ENCODE results near the gene MCF2.

GRCh38 chrX:139554991-139555675 is 152.8 kb downstream of the MCF2 start:
- TF ChIP-seq CTCF (IDR thresholded peaks at IDR 0.05) (no peak), POLR2A (IDR thresholded peaks at IDR 0.05) (no peak), POLR2AphosphoS5 (IDR thresholded peaks at IDR 0.05) (no peak)
